MM.1S (cell line): Measurements from ENCODE around the gene SEMA4D.

Experiments used
- DNase-seq: peaks from one replicate; pipeline ENCODE4 v3.0.0-alpha.2; 2015
- H2AFZ ChIP-seq: fragments of 300-600 bp; sonication (generic); 2 replicates; pipeline ENCODE4 v1.6.0; 2016; ENCODE audit warnings: antibody characterized with exemption, low read length
- H3F3A ChIP-seq: fragments of 300-600 bp; sonication (generic); 2 replicates; pipeline ENCODE4 v1.6.1; 2016; ENCODE audit warnings: mild to moderate bottlenecking, antibody characterized with exemption, low read length, moderate library complexity, mixed read lengths; ENCODE audit not compliant: insufficient read depth
- H3K27ac ChIP-seq: fragments of 300-600 bp; sonication (generic); 2 replicates; pipeline ENCODE4 v1.5.1; 2016; ENCODE audit warnings: mild to moderate bottlenecking, low read length
- H3K27me3 ChIP-seq: fragments of 300-600 bp; sonication (generic); replicated peaks from 2 replicates; pipeline ENCODE4 v1.6.0; 2016; ENCODE audit warnings: low read length; ENCODE audit not compliant: insufficient read depth
- H3K36me3 ChIP-seq: fragments of 300-600 bp; sonication (generic); replicated peaks from 2 replicates; pipeline ENCODE4 v1.6.1; 2016; ENCODE audit warnings: mild to moderate bottlenecking, low read length, mixed read lengths; ENCODE audit not compliant: insufficient read depth
- H3K4me1 ChIP-seq: fragments of 300-600 bp; sonication (generic); 2 replicates; pipeline ENCODE4 v1.6.1; 2016; ENCODE audit warnings: low read length, mixed read lengths
- H3K4me2 ChIP-seq: fragments of 300-600 bp; sonication (generic); 2 replicates; pipeline ENCODE4 v1.6.0; 2016; ENCODE audit warnings: low read depth, low read length
- H3K4me3 ChIP-seq: fragments of 300-600 bp; sonication (generic); 2 replicates; pipeline ENCODE4 v1.5.1; 2016; ENCODE audit warnings: low read length, mixed read lengths
- H3K79me2 ChIP-seq: fragments of 300-600 bp; sonication (generic); 2 replicates; pipeline ENCODE4 v1.6.1; 2016; ENCODE audit warnings: mixed run types, low read length, mixed read lengths
- H3K9ac ChIP-seq: fragments of 300-600 bp; sonication (generic); 2 replicates; pipeline ENCODE4 v1.6.1; 2016; ENCODE audit warnings: low read length, mixed read lengths
- H3K9me2 ChIP-seq: fragments of 300-600 bp; sonication (generic); replicated peaks from 2 replicates; pipeline ENCODE4 v1.6.1; 2016; ENCODE audit warnings: mild to moderate bottlenecking, low read length, mixed read lengths; ENCODE audit not compliant: insufficient read depth
- H3K9me3 ChIP-seq: fragments of 300-600 bp; sonication (generic); replicated peaks from 2 replicates; pipeline ENCODE4 v1.6.1; 2016; ENCODE audit warnings: mild to moderate bottlenecking, low read length, mixed read lengths; ENCODE audit not compliant: insufficient read depth
- H4K20me1 ChIP-seq: fragments of 300-600 bp; sonication (generic); 2 replicates; pipeline ENCODE4 v1.6.1; 2016; ENCODE audit warnings: mild to moderate bottlenecking, low read length, moderate library complexity, mixed read lengths; ENCODE audit not compliant: insufficient read depth
- EZH2 ChIP-seq: fragments of 300-600 bp; sonication (generic); optimal IDR thresholded peaks from 2 replicates; pipeline ENCODE3; 2017; ENCODE audit warnings: low read depth, mild to moderate bottlenecking, antibody characterized with exemption, low read length, mixed read lengths
- EZH2phosphoT487 ChIP-seq: fragments of 300-600 bp; sonication (generic); IDR thresholded peaks from 2 replicates; pipeline ENCODE4 v1.6.1; 2018; ENCODE audit warnings: antibody characterized with exemption, low read length
- TF ChIP-seq, protein P1 (sequence below): fragments of 300-600 bp; sonication (generic); IDR thresholded peaks from 2 replicates; pipeline ENCODE4 v1.5.1; 2016; ENCODE audit warnings: antibody characterized with exemption, low read length, mixed read lengths

SEMA4D gene

DNA sequence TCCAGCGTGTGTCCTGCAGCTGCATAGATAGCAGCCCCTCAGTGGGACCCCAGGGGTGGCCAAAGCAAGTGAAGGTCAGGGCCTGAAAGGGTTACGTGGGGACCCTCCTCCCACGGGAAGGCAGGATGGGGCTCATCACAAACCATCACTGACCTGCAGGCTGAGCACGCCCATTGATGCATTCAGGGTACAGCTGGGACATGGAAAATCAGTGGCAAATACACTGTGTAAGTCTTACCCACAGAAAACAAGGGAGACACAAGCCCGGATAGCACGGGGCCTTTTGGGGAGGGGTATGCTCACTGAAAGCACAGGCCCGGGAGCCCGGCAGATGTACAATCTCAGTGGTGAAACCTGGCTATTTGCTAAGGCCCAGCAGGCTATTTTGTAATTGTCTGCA is 49.1 kb downstream of the SEMA4D start:
- Histone ChIP-seq H3K27ac (no peak overlapping the region), H3K9me2 (no peaks in the 10 kb centered on the region), H4K20me1 (no peaks in the 10 kb centered on the region; the same call in 1 of the 2 replicates), H3F3A (no peaks in the 10 kb centered on the region), H3K4me3 (no peak overlapping the region), H3K36me3 (no peaks in the 10 kb centered on the region), H2AFZ (no peak overlapping the region), H3K9ac (no peak overlapping the region), H3K9me3 (no peaks in the 10 kb centered on the region), H3K4me1 (peaks cover 9% of the 10 kb centered on the region; the same call in 1 of the 2 replicates), H3K4me2 (no peak overlapping the region), H3K79me2 (peaks cover 97% of the 10 kb centered on the region), H3K27me3 (no peaks in the 10 kb centered on the region)
- no peak for DNase-seq
- TF ChIP-seq EZH2, result no peak
- TF ChIP-seq EZH2phosphoT487, result no peak
- TF ChIP-seq, protein P1, sequence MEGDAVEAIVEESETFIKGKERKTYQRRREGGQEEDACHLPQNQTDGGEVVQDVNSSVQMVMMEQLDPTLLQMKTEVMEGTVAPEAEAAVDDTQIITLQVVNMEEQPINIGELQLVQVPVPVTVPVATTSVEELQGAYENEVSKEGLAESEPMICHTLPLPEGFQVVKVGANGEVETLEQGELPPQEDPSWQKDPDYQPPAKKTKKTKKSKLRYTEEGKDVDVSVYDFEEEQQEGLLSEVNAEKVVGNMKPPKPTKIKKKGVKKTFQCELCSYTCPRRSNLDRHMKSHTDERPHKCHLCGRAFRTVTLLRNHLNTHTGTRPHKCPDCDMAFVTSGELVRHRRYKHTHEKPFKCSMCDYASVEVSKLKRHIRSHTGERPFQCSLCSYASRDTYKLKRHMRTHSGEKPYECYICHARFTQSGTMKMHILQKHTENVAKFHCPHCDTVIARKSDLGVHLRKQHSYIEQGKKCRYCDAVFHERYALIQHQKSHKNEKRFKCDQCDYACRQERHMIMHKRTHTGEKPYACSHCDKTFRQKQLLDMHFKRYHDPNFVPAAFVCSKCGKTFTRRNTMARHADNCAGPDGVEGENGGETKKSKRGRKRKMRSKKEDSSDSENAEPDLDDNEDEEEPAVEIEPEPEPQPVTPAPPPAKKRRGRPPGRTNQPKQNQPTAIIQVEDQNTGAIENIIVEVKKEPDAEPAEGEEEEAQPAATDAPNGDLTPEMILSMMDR, result no peak

DNA sequence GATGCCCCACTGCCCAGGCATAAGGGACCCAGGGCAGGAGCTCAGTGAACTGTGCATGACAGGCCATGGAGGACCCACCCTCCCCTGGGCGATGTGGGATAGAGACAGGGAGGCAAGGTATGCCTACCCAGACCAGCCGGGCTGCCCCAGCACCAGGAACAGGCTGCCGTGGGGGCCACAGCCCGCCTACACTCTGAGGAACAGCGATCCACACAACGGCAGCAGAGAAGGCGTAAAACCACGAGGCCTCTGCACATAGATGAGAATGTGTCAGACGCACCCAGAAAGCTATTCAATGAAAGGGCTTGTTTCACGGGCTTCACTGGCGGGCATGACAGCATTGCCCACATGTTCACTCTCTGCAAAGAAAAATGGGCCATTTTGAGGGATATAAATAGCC is 49.5 kb downstream of the SEMA4D start:
- Histone ChIP-seq H3K9ac (no peak overlapping the region), H3K9me3 (no peaks in the 10 kb centered on the region), H4K20me1 (no peaks in the 10 kb centered on the region; the same call in 1 of the 2 replicates), H3K27ac (no peak overlapping the region), H3K9me2 (no peaks in the 10 kb centered on the region), H3K4me1 (peaks cover 14% of the 10 kb centered on the region), H3F3A (no peaks in the 10 kb centered on the region), H3K79me2 (peaks cover 98% of the 10 kb centered on the region), H3K27me3 (no peaks in the 10 kb centered on the region), H3K4me2 (no peak overlapping the region), H3K4me3 (no peak overlapping the region), H2AFZ (no peak overlapping the region), H3K36me3 (no peaks in the 10 kb centered on the region)
- TF ChIP-seq, protein P1, result no peak
- TF ChIP-seq EZH2 (no peak), EZH2phosphoT487 (no peak)
- DNase-seq, result no peak

DNA sequence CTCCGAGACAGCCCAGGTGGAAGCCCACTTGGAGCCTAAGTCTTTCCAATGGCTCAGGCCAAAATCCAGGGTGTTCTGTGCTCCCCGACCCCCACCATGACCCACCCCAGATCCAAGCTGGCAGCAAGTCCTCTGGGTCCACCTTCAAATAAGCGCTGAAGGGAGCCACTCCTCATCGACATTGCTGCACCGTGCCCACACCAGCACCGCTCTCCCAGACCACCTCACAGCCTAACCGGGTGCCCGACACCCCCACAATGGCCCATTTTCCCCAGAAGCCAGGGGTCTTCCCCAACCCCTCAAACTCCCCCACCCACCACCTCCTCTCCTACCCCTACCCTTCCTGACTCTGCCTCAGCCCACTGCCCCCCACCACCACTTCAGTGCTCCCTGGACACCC is 50.5 kb downstream of the SEMA4D start:
- H3K4me3 ChIP-seq, result no peak overlapping the region
- H3K27me3 ChIP-seq, result no peaks in the 10 kb centered on the region
- no peaks in the 10 kb centered on the region for H3K36me3 ChIP-seq
- no peak overlapping the region for H3K27ac ChIP-seq
- H3K9ac ChIP-seq, result no peak overlapping the region
- no peak overlapping the region for H2AFZ ChIP-seq
- H3K9me3 ChIP-seq, result no peaks in the 10 kb centered on the region
- H3K4me1 ChIP-seq, result peaks cover 23% of the 10 kb centered on the region
- peaks cover 5% of the 10 kb centered on the region; the same call in 1 of the 2 replicates for H4K20me1 ChIP-seq
- no peak for TF ChIP-seq EZH2phosphoT487
- no peak for TF ChIP-seq EZH2
- TF ChIP-seq, protein P1, result no peak
- H3K79me2 ChIP-seq, result peaks cover 98% of the 10 kb centered on the region
- no peak for DNase-seq
- no peak overlapping the region for H3K4me2 ChIP-seq
- no peaks in the 10 kb centered on the region for H3K9me2 ChIP-seq
- H3F3A ChIP-seq, result 0 out of 2 replicates have a peak, but pooled peaks cover 6% of the 10 kb centered on the region
